NCI-H526 treated with DMSO at 0.1 percent for 48 hours (cell line): ENCODE data around the gene BMPR1B.
"Not testable (repeated sequence)": the region's sequence is repeated elsewhere in the genome, so short reads cannot be mapped to it uniquely, and the experiment has no call there.

ENCODE experiments used
- DNase-seq: peaks from one replicate; lab custom pipeline; 2025; lab: John Stamatoyannopoulos, UW

BMPR1B gene

DNA sequence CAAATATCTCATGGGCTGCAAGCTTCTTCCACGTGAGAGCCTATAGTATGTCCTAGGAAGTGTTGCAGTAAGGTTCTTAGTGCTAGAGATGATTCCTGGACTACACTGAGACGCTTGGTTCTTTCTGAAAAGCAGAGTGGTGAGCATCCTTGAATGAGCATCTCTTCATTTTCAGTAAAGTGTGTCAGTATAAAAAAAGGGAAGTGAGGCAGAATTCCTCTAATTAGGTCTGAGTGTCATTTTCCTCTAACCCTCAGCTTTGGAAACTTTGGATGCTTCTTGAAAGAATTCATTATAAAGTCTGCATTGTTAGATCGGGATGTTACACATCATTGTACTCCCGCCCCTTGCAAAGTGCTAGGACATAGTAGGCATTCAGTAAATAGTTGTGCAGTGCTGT is 5.2 kb downstream of the BMPR1B start:
- DNase-seq, result no peak

DNA sequence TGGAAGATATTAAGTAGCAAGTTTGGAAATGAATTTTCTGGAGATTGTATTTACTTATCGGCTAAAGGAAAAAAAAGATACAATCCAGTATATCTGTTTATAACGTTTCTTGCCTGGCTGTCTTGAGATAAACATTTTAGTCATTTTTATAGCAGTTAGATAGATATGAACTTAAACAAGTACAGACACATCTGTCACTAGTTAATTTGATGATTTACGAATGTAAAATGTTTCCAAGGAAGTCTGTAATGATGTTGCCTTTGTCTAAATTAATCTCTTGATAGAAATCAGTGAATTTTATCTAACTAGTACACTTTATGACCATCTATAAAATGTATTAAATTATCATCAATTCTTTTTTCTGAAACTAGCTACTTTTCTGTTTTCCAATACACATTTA is 5.7 kb downstream of the BMPR1B start:
- no peak for DNase-seq

DNA sequence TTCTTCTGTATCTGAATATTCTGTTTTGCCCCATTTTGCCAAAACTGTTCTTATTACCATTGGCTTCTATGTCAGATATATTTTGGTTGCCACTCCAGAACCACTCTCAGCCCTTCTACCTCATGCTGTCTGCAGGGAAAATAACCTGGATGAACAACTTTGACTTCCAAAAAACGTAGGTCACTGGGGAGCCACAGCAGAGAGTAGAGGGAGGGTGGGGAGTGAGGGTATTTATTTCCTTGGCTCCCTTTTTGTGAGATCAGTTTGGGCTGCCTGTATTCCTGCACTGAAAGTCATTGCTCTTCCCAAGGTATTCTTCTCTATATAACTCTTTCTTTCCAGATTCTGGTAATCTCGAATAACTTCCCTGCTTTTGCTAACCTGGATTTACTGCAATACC is 6.3 kb downstream of the BMPR1B start:
- DNase-seq, result no peak

DNA sequence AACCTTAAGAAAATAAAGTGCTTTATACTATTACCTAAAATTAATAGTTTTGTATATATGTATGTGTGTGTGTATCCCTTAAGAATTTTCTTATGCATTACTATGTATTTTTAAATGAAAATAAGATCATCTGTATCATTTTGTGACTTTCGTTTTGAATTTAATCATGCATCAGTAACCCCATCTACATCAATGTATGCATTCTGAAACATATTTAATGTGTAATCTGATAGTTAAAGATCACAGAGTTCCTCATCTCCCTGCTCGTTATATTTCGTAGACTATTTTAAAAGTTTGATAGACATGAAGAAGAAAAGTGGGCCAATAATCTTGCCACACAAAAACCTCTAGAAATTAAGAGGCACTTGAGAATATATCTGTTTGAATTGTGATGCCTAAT is 7.4 kb downstream of the BMPR1B start:
- no peak for DNase-seq

DNA sequence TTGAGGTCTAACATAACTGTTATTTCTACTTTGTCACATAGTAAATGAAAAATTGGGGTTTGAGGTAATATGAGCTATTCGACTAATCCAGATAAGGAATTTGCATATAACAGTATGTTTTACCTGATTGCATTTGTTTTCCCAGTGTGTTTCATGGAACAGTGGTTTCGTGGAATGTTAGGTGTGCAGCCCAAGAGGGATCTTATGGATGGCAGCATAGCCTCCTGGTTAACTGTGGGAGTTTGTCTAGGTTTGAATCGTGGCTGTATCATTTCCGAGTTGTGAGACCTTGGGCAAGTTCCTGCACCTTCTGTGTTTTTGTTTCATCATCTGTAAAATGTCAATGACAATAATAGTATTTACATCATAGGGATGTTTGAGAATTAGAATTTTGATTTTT is 7.9 kb downstream of the BMPR1B start:
- DNase-seq, result peak; percentile 60

DNA sequence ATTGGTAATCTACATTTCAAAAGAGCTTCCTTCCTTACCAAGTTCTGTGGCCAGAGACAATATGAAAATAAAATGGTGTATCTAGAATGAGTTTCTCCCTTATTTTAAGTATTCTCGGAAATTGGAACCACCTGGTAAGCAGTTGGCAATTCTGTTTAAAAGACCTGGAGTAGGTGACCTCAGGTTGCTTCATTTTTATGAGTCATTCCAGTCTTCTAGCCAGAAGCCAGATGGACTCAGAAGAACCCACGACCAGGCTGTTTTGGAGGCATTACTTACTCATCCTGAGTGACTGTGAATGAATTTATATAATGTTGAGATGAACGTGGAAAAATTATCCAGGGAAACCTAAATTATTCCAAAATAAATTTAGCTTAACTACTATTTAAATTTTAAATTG is 9.1 kb downstream of the BMPR1B start:
- no peak for DNase-seq

DNA sequence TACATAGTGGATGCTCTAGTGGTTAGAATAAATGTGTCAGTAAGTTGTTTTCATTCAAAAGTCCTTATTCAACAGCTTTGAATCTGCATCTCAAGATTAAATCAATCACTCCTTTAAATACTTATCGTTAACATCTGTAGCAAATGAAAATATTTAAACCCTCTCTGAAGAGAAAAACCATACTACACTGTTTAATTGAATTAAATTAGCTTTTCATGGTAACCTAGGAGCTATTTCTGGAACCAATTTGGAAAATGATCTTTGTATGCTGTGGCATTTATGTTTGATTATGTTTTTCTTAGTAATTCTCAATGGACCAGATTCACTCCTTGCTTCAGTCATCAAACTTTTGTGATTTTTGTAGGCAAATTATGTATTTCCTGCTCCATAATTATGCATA is 9.7 kb downstream of the BMPR1B start:
- DNase-seq, result no peak

DNA sequence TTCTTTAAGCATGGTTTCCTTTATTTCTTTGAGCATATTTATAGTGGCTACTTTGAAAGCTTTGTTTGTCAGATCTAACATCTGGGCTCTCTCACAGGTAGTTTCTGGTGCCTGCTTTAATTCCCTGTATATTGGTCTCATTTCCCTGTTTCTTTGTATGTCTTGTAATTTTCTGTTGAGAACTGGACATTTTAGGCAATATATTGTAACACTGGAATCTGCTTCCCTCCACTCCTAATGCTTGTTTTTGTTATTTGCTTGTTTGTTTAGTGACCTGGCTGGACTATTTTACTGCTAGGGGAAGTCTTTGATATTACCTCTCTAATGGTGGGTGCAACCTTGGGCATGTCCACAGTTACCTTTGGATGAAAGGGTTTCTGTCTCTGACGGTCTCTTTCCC is 25.0 kb downstream of the BMPR1B start:
- DNase-seq, result no peak

DNA sequence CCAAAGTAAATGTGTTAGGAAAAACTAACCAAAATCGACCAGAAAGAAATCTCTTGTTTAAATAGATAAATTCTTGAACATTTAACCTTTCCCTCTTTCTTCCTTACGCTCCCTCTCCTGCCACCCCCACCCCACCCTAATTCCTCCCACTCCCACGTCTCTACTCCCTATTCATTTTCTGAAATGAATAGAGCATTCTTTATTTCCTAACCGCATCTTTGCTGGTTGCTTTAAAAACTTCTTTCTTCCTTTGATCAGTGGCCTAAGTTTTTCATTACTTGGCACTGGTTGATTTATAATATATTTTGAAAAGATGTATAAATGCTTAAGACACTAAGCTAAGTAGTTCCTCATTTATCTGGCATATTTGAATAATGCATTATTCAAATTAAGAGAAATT is 33.9 kb downstream of the BMPR1B start:
- no peak for DNase-seq

DNA sequence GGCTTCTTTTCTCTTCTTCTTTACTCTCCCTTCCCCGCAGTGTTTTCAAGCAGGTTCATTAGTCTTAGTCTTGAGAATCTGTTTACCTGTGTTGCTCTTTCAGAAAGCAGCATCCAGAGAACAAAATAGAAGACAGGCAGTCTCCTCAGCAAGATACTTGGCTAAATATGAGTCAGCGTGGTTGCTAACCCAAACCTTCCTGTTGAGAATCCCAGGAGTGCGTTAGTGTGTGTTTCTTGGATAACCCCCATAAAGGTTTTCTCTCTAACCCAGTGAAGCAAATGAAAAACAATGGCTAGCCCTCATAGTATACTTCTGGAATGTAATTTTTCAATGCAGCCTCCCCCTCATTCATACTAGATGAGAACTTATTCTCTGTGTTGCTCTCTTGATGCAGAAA is 41.1 kb downstream of the BMPR1B start:
- no peak for DNase-seq

DNA sequence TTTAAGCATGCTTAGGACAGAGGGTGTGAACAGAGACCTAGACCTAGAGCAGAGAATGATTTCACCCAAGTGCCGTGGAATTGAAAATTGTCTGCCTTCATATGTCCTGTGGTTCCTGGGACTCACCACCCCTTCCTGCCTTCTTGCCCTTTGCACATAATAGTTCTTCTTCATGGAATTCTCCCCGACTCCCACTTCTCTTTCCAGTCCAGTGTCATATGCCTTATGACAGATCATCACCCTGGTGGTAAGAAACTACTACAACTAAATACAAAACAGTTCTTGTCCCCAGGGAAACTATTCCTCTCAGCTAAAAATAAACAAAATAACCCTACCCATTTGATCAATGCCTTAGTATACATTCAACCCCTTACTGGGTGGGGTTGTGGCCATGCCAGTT is 43.3 kb downstream of the BMPR1B start:
- no peak for DNase-seq

DNA sequence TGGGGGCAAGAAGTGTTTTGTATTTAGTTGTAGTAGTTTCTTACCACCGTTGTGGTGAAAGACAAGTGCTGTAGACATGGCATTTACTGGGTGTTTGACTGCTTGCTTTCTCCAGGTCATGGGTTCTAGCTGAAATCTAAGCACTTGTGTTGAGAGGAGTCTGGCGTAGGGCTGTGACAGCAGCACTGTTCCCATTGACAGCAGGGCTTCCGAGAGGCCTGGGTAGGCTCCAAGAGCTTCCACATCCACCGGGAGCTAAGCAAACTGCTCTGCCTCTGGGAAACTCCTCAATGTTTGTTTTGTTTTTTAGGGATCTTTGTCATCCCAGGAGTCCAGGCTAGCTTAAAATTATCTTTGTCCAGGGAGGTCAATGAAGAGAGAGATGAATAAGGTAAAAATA is 44.3 kb downstream of the BMPR1B start:
- no peak for DNase-seq

DNA sequence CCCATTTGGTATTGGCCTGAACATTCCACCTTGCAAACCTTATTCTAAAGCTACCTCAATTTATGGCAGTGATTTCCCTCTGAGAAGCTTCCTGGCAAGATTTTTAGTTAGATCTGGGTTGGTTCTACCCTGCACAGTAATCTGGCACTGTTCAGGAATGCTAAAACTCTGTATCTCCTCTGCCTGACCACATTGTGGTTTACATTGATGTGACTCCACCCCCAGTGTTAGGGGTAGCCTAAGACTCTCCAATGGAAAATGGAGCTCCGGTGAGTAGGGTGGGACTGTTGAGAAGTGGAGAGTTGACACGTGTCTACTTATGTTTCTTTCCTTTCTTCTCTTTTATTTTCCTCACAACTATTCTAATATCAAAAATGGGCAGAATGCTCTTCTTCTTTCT is 45.4 kb downstream of the BMPR1B start:
- no peak for DNase-seq

DNA sequence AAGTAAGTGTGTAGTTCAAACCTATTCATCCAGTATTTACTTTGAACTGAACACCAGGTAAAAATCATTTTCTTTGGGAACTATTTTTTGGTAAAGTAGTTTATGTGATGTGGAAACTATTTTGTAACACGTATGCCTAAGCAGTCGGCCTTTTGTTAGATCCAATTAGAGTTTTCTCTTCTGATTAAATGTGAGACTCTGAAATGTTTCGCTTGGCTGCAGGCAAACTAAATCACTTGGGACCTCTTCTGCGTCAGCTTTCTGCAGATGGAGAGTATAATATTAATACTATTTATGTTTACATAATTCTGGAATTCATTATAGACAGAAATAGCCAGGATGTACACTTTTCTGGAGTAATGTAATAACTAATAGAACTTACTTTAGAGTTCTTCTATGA is 46.9 kb downstream of the BMPR1B start:
- no peak for DNase-seq

DNA sequence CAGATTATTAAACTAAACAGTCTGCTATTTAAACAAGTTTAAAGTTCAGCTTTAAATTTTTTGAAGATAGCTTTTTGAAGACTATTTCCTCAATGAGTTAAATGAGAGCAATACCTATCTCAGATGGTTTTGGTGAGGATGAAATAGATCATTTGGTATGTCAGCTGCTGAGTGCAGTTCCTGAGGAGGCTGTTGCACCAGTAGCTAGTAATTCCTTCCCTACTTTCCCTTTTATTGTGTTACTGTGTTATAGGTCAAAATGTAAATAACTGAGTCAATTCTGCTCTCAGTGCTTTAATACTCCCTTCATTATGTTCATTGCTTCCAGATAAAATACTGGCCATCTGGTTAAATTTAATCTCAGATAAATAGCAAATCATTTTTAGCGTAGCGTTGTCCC is 48.6 kb downstream of the BMPR1B start:
- no peak for DNase-seq

DNA sequence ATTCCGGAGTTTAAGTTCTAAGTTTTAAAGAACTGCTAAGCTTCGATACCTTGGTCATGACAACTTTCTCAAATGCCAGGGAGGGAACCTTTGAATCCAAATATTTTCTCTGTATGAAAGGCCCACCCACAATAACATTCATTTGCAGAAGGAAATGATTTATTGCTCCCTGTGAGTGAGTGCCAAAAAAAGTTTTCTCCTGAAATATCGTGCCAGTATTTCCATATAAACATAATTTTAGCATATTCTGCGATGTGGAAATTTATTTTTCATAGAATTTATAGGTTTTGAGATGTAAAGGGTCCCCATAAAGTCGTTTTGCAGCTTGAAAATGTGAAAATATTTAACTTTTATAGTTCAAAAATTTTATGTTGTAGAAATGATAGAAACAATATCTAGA is 53.9 kb downstream of the BMPR1B start:
- DNase-seq, result no peak

DNA sequence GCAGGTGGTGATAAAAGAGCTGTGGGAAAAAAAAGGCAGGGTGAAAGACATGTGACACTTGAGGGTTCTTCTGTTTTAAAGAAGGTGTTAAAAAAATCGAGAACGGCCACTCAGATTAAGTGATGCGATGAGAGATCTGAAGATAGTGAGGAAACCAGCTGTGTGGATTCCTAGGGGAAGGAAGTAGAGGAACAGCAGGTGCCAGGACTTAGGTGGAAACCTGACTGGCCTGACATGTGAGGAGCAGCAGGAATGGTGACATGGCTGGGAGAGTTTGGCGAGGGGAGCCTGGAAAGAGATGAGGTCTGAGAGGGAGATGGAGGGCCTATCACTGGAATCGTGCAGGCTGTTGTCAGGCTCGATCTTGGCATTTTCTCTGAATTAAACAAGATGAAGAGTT is 55.5 kb downstream of the BMPR1B start:
- no peak for DNase-seq

DNA sequence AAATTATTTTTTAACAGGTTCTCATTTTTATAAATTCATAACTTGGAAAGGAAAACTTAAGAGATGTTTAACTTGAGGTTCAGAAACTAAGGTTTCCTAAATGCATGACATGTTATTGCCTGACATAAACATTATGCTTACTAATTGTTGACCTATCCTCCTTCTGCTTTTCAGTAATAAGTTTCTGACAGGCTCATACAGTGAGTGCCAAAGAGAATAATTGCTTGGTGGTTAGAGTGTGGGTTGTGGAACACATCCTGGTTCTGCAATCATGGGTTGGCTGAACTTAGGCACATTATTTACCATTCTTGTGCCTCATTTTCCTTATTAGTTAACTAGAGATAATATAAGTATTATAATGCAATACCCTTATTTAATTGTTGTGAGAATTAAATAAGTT is 56.5 kb downstream of the BMPR1B start:
- DNase-seq, result no peak

DNA sequence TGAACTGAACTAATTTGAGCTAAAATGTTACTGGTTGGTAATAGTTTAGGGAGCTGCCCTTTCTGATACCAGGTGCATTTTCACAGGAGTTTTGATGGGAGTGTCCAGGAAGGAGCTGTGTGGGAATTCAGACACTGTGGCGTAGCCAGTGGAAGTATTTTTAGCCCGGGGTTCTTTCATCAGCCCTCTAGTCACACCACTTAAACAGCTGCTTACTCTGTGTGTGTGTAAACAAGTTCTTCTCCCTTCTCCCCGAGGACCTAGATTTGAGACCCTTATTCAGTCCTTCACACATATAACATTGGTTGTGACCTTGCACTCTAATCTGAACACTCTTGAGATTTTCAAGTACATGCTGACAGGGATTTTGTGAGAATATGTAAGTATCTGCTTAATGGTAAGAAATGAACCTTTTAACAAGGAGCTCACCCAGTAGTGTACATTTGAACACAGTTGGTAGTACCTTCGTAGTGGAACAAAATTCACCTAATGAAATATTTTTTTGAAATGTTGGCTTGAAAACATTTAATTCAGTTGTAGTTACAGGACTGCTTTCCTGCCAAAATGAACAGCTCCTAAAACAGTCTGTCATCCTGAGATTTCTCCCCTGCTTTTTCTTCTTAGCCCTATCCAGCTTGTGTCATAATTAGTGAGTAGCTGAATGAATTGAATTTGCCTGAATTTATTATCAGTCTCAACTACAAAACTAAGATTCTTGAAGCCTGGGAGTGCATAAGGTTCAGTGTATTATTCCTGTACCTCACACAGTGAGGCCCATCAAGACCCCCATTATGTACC is 61.8 kb downstream of the BMPR1B start:
- no peak for DNase-seq

DNA sequence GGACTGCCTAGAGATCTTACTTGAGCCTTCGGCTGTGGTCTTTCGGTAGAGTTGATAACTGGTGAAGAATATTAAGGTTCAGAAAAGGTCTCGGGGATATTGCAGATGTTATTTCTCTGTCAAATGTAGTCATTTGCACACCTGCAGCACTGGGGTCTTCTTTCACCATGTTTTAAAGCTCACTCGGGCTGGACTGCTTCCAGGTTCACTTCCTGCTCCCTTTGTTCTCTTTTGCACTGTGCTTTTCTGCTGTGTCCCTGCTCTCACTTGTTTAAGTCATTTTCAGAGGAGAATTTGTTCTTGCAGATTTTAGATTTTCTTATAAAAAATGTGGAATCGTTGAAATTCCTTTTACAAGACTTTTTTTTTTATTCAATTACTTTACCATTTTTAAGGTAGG is 68.5 kb downstream of the BMPR1B start:
- no peak for DNase-seq

DNA sequence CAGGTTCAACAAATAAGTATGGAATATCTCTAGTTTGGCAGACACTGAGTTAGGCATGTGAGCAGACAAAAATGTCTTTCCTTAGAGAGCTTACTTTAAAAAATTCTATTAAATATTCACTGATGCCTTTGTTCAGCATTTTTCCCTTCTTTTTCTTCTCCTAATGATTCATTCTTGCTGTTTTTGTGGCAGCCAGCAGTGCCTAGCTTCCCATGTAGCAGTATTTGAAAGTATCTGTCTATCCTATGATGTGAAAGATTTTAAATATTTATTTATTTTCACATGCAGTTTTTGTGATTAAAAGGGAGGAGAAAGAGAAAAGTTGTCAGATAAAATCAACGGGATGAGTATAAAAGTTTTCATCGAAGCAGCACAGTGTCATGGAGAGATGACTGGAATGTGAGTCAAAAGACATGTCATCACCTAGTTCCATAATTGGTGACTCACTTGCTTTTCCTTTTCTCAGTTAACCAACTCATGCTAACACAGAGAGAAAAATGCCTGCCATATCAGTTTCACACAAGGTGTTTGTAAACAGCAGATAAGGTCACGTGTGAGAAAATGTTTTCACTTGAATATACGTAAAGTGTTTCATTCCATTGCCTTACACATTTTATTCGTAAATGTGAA is 69.8 kb downstream of the BMPR1B start:
- no peak for DNase-seq

DNA sequence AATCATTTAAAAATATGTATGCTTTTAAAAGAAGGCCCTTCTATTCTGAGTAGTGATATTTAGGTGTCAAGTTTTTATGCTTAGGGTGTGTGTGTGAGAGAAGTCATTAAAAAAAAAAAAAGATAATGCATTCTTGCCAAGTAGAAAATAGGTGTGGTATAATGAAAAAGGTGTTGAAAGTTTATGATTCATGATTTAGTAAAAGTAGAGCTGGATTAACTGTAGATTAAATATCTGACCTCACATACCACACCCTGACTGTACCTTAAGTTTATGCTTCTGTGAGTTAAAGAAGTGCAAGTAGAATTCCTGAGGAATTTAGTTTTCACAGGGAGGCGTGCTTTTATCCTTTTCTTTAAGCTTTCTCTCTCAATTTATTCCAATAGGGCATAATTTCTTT is 71.1 kb downstream of the BMPR1B start:
- DNase-seq, result no peak

DNA sequence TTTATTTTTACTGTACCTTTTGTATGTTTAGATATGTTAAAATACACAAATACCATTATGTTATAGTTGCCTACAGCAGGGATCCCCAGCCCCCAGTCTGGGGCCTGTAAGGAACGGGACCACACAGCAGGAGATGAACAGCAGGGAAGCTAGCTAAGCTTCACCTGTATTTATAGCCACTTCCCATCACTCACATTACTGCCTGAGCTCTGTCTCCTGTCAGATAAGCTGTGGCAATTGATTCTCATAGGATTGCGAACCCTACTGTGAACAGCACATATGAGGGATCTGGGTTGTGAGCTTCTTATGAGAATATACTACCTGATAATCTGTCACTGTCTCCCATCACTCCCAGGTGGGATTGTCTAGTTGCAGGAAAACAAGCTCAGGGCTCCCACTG is 73.9 kb downstream of the BMPR1B start:
- DNase-seq, result no peak

DNA sequence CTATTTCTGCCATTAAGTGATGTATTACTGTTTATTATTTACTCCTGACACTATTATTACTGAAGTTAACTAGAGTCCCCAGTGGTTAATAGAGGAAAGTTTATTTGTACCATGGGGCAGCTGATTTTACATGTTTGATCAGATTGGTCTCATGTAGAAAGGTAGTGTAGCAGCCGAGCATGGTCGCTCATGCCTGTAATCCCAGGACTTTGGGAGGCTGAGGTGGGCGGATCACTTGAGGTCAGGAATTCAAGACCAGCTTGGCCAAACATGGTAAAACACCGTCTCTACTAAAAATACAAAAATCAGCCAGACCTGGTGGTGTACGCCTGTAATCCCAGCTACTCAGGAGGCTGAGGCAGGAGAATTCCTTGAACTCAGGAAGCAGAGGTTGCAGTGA is 74.6 kb downstream of the BMPR1B start:
- not testable (repeated sequence) for DNase-seq
